ENCODE results near the gene PLA2G5. TPM values are rescaled to one million over a fixed set of nuclear protein-coding genes. Genes with fewer than 3 reads are reported as not detected.
A peak's percentile ranks its signal among the peaks of the same experiment; 100 is the strongest.

PLA2G5 gene
- total RNA-seq, 4 donors from 2014 or later: 1.5 to 5.0 (median 1.9) TPM; not detected in 1

- Histone ChIP-seq H3K27ac (no peak overlapping the region), H3K4me1 (no peaks in the 10 kb centered on the region), H3K36me3 (no peaks in the 10 kb centered on the region), H3K9me3 (no peaks in the 10 kb centered on the region), H3K27me3 (no peaks in the 10 kb centered on the region), H3K4me3 (no peak overlapping the region)
- TF ChIP-seq, protein P1, sequence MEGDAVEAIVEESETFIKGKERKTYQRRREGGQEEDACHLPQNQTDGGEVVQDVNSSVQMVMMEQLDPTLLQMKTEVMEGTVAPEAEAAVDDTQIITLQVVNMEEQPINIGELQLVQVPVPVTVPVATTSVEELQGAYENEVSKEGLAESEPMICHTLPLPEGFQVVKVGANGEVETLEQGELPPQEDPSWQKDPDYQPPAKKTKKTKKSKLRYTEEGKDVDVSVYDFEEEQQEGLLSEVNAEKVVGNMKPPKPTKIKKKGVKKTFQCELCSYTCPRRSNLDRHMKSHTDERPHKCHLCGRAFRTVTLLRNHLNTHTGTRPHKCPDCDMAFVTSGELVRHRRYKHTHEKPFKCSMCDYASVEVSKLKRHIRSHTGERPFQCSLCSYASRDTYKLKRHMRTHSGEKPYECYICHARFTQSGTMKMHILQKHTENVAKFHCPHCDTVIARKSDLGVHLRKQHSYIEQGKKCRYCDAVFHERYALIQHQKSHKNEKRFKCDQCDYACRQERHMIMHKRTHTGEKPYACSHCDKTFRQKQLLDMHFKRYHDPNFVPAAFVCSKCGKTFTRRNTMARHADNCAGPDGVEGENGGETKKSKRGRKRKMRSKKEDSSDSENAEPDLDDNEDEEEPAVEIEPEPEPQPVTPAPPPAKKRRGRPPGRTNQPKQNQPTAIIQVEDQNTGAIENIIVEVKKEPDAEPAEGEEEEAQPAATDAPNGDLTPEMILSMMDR (IDR thresholded peaks at IDR 0.05): no peak
- TF ChIP-seq POLR2A (IDR thresholded peaks at IDR 0.05): no peak
- no peak for DNase-seq
Measured at GRCh38 chr1:20108366-20109123, 38.6 kb downstream of the PLA2G5 start.

GRCh38 chr1:20109223-20109856 is 39.3 kb downstream of the PLA2G5 start:
- TF ChIP-seq POLR2A (IDR thresholded peaks at IDR 0.05): no peak
- TF ChIP-seq, protein P1 (IDR thresholded peaks at IDR 0.05): no peak
- Histone ChIP-seq H3K4me3 (no peak overlapping the region), H3K27me3 (no peaks in the 10 kb centered on the region), H3K9me3 (no peaks in the 10 kb centered on the region), H3K36me3 (no peaks in the 10 kb centered on the region), H3K27ac (no peak overlapping the region), H3K4me1 (no peaks in the 10 kb centered on the region)
- no peak for DNase-seq

DNA sequence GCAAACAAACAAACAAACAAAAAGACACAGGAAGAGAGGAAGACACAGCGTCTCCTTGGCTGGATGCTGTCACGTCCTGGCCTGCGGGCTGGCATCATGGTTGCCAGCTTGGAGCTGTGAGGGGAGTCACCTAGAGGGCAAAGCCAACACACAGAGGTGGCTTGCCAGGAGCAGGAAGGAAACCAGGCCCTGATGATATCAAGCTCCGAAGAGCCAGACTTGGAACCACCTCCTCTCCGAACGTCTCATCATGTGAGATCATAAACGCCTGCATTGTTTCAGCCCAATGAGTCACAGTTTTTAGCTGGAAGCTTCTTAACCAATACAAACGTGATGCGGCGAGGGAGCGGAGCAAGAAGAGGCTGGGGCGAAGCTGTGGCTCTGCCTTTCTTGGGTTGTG is 40.7 kb downstream of the PLA2G5 start:
- H3K27ac ChIP-seq: no peak overlapping the region
- no peak for DNase-seq
- H3K4me1 ChIP-seq: no peaks in the 10 kb centered on the region
- H3K27me3 ChIP-seq: no peaks in the 10 kb centered on the region
- no peak for TF ChIP-seq POLR2A (IDR thresholded peaks at IDR 0.05)
- TF ChIP-seq, protein P1 (IDR thresholded peaks at IDR 0.05): no peak
- no peaks in the 10 kb centered on the region for H3K9me3 ChIP-seq
- no peaks in the 10 kb centered on the region for H3K36me3 ChIP-seq
- H3K4me3 ChIP-seq: no peak overlapping the region

GRCh38 chr1:20111452-20111851 is 41.5 kb downstream of the PLA2G5 start:
- Histone ChIP-seq H3K36me3 (no peaks in the 10 kb centered on the region), H3K27me3 (no peaks in the 10 kb centered on the region), H3K9me3 (no peaks in the 10 kb centered on the region), H3K4me3 (no peak overlapping the region), H3K27ac (no peak overlapping the region), H3K4me1 (no peaks in the 10 kb centered on the region)
- TF ChIP-seq POLR2A (IDR thresholded peaks at IDR 0.05): no peak
- TF ChIP-seq, protein P1 (IDR thresholded peaks at IDR 0.05): no peak
- no peak for DNase-seq

DNA sequence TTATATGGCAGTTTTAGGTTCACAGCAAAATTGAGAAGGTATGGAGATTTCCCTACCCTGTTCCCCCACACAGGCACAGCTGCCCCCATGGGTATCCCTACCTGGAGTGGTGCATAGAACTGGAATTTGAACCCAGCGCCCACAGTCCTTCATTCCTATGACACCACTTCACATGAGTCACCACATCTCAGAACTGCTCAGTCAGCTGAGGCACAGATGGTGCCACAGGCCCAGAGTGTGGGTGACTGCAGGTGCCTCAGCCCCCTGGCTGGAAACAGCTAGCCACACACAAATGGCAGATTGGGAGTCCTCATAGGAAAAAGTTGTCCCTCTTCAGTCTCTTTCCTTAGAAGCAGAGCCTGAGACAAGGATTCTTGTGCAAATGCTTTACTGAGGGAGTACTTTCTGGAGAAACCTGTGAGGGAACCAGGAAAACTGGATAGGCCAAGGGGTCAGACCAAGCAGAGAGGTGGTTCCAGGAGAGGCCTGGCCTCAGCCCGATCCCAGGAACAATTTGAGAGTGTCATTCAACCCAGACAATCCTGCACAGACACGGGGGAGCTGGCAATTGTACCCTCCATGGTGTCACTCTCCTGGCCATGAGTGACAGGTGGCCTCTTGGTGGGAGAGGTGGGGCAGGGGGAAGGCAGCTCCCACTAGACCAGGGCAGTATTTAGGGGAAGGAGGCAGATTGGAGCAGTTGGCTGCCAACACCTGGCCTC is 42.4 kb downstream of the PLA2G5 start:
- no peak overlapping the region for H3K27ac ChIP-seq
- H3K27me3 ChIP-seq: no peaks in the 10 kb centered on the region
- H3K4me3 ChIP-seq: no peak overlapping the region
- TF ChIP-seq POLR2A (IDR thresholded peaks at IDR 0.05): no peak
- TF ChIP-seq, protein P1 (IDR thresholded peaks at IDR 0.05): no peak
- no peaks in the 10 kb centered on the region for H3K4me1 ChIP-seq
- no peaks in the 10 kb centered on the region for H3K36me3 ChIP-seq
- no peaks in the 10 kb centered on the region for H3K9me3 ChIP-seq
- peak in 1 of 3 donors; percentile 50 for DNase-seq
